IPS DF 4.7 (cell line): ENCODE results near the gene VAMP3.

Experiments
- DNase-seq: peaks from one replicate; pipeline ENCODE4 v3.0.0-alpha.2; 2013; ENCODE audit warnings: low spot score; ENCODE audit errors: extremely low read depth

VAMP3 gene

DNA sequence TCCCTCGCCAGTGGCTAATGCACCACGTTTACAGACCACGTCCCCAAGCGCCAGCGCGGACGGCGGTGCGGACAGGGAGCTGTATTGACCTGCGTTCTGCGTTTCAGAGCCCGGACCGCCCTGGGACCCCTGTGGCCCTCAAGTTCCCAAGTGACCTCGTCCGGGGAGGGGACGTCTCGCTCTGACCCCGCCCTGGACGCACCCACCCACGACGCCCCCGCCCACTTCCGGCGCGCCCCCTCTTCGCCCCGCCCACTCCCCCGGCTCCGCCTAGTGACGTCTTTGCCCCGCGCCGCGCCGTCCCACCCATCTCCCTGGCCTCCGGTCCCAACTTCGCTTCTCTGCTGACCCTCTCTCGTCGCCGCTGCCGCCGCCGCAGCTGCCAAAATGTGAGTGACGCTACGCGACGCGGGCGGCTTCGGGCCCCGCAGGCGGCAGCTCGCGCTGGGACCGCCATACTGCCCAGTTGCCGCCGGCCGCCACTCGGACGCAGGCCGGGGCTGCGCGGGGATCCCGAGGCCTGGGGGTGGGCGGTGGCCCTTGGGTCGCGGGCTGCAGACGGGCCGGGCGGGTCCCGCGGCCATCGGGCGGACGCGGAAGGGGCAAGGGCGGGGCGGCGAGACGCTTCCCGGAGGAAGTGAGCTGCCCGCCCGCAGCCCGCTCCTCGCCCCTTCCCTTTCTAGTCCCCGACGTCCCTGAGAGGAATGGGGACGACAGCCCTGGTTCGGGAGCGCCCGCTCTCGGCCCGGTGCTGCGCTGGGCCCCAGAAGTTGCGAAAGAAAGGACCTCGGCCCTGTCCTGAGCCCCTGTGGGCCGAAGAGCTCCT is at the start of gene VAMP3:
VAMP3 (plus strand) TSS at position 300 of the 826 bp plus-strand sequence; CDS start at position 388, 88 bp downstream.
- DNase-seq, result no peak

DNA sequence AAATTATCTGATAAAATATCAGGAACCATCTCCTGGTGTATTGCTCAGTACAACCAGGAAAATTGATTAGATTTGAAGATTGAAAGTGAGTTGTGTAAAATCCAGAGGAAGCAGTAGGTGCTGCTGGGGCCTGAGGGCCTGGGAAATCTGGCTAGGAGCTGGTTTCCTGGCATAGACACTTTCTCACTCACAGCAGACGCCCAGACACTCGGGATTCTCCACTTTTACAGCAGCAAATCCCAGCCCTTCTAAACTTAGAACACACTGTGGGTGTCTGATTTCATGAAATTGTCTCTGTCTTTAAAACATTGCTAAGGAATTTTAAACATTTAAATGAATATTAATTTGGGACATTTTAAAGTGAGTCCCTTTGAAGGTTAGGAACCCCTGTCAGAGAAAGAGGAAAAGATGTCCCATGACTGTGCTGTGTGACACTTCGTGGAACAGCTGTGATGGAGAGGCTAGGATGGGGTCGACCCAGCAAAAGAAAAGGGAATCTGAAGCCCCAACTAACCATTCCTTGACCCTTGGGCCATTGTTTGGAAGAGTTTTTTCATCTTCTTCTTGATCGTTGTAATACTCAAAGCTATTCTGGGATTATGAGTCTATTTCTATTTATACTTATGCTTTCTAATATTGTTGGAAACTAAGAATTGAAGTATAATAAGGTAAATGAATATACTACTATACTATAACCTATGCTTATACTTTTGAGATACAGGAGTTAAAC is 49.0 kb upstream of the VAMP3 start:
- no peak for DNase-seq

GRCh38 chr1:7722670-7723012 is 48.5 kb upstream of the VAMP3 start:
- no peak for DNase-seq

GRCh38 chr1:7726623-7727022 is 44.5 kb upstream of the VAMP3 start:
- DNase-seq, result no peak

- no peak for DNase-seq
Observed at GRCh38 chr1:7727809-7728471, 43.2 kb upstream of the VAMP3 start.

- DNase-seq, result no peak
Observed at GRCh38 chr1:7729761-7730160, 41.3 kb upstream of the VAMP3 start.

DNA sequence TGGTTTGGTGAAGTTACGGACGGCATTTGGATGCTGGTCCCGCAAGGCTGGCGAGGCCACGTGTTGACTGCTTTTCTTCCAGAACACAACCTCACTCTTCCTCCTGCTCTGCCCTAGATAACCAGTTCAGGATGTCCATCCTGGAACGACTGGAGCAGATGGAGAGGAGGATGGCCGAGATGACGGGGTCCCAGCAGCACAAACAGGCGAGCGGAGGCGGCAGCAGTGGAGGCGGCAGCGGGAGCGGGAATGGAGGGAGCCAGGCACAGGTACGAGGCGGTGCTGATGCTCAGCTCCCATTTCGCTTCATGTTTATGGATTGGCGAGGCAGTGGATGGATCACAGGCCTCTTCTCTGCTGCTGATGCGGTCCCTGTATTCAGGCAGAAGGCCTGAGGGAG is 38.8 kb upstream of the VAMP3 start:
- DNase-seq, result no peak

DNA sequence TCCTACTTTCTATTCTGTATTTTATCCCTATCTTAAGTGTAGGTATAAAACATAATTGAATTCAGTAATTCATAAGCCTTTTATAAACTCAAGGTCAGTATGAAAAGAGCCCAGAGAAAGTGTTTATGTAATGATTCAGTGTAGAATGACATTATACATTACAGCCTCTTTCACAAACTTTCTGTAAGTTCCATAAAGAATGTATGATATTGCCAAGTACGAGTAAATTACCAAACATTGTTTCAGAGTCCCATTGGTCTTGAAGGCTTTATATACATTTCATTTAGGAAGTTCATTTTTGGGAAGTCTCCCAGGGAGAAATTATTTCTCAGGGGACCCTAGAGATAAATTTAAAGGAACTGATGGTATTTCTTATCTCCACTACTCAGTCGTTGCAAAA is 37.8 kb upstream of the VAMP3 start:
- DNase-seq, result no peak

GRCh38 chr1:7738044-7738443 is 33.1 kb upstream of the VAMP3 start:
- no peak for DNase-seq

- no peak for DNase-seq
Observed at GRCh38 chr1:7743346-7743745, 27.8 kb upstream of the VAMP3 start.

- no peak for DNase-seq
Observed at GRCh38 chr1:7744882-7745281, 26.2 kb upstream of the VAMP3 start.

GRCh38 chr1:7745783-7746182 is 25.3 kb upstream of the VAMP3 start:
- DNase-seq, result no peak

GRCh38 chr1:7747605-7748004 is 23.5 kb upstream of the VAMP3 start:
- DNase-seq, result no peak

- DNase-seq, result no peak
Observed at GRCh38 chr1:7749126-7749525, 22.0 kb upstream of the VAMP3 start.

DNA sequence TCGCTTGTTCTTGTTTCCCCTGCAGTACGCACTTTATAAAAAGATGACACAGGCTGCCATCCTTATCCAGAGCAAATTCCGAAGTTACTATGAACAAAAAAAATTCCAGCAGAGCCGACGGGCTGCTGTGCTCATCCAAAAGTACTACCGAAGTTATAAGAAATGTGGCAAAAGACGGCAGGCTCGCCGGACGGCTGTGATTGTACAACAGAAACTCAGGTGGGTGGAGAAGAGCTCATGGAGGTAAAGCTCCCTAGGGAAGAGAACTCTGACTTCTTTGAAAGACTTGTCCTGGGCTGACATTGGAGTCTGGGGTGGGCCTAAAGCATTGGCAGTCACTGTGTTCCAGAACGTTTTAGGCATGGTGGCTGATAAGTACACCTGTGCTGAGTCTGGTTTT is 19.9 kb upstream of the VAMP3 start:
- DNase-seq, result no peak

GRCh38 chr1:7752512-7753417 is 18.3 kb upstream of the VAMP3 start:
- peak; percentile 49 for DNase-seq

- DNase-seq, result no peak
Observed at GRCh38 chr1:7753641-7754040, 17.5 kb upstream of the VAMP3 start.

DNA sequence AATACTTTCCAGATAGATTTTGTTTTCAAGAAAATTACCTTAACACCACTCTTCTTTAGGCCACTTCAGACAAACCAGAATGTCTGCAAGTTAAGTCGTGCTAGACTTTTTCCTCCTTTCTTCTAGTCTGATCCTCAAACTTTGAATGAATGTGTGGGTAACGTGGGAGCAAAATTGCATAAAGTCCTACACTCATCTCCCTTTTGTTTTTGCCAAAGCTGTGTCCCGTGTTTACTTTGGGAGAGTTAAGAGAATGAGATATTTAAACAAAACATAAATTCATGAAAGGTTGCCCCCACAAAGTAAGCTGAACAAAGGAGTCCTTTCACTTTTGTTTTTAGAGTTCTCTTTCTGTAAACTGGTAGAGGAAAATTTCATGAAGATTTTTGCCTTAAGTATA is 16.9 kb upstream of the VAMP3 start:
- DNase-seq, result no peak

DNA sequence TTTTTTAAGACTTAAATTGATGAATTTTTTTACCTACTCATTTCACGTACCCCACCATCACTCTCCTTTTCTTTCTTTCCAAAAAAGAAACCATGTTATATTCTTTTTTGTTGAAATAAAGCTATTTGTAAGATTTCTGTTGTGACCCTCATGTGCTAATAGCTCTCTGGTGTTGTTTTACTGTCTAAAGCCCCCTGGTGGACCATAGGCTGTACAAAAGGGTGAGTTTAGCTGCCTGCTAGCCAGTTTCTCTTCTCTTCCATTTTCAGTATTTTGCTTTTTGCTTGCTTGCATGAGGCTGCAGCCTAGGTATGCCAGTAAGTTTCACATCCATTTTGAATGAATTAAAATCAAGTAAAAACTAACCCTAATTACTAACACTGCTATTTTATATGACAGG is 15.6 kb upstream of the VAMP3 start:
- no peak for DNase-seq

DNA sequence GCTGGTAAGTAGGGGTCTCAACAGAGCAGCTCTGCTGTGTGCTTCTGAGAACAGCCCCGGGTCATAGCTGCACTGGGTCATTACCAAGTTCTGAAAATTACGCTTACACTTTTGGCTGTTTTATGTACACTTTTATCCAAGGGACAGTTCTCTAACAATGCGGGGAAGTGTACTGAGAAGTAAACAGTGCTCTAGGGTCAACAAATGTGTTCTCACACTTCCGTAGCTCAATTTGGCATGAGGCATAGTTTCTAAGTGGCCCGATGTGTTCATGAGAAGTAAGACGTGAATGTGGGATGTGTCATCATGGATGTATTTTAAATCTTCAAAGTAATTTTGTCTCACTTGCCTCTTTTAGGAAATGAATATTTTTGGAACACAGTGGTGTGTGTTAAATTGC is 10.9 kb upstream of the VAMP3 start:
- no peak for DNase-seq

DNA sequence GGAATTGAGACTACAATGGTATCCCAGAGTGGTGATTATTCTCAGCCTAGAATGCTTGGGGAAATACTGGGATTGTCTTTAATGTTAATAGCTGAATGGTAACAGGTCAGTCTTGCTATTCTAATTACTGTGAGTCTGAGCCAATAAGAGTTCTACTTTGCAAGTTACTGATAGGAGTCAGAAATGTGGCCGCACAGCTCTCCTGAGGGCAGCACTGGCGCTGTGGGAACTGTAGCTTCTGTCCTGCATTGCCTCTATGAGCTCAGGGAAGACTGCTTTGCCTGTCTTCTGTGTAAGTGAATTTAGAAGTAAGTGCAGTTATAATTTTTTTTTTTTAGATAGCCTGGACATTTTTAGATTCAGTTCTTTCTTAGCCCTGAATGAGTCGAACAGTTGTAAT is 10.0 kb upstream of the VAMP3 start:
- DNase-seq, result no peak
